D341Med (cell line): ENCODE results near the gene B9D1.

Experiments used
- DNase-seq: peaks from one replicate; pipeline ENCODE4 v3.0.0; 2012; ENCODE audit warnings: low spot score

Gene B9D1

GRCh38 chr17:19337712-19338023, 24.9 kb downstream of the B9D1 start:
- no peak for DNase-seq

- DNase-seq, result no peak
These were observed 25.4 kb downstream of the B9D1 start for GRCh38 chr17:19336938-19337711.

- DNase-seq, result no peak
These were observed 26.4 kb downstream of the B9D1 start for GRCh38 chr17:19335951-19336631.

GRCh38 chr17:19334331-19334730, 28.2 kb downstream of the B9D1 start:
- peak; percentile 45 for DNase-seq

- DNase-seq, result no peak
These were observed 28.7 kb downstream of the B9D1 start for GRCh38 chr17:19333736-19334290.

GRCh38 chr17:19333132-19333440, 29.4 kb downstream of the B9D1 start:
- no peak for DNase-seq

- no peak for DNase-seq
These were observed 30.0 kb downstream of the B9D1 start for GRCh38 chr17:19332371-19333131.

- DNase-seq, result no peak
These were observed 30.8 kb downstream of the B9D1 start for GRCh38 chr17:19331543-19332245.

- DNase-seq, result no peak
These were observed 31.4 kb downstream of the B9D1 start for GRCh38 chr17:19331134-19331533.

- DNase-seq, result no peak
These were observed 32.3 kb downstream of the B9D1 start for GRCh38 chr17:19330271-19330670.

- no peak for DNase-seq
These were observed 32.7 kb downstream of the B9D1 start for GRCh38 chr17:19329839-19330238.

GRCh38 chr17:19329136-19329535, 33.4 kb downstream of the B9D1 start:
- DNase-seq, result no peak

GRCh38 chr17:19328441-19329061, 34.0 kb downstream of the B9D1 start:
- no peak for DNase-seq

GRCh38 chr17:19327031-19327783, 35.3 kb downstream of the B9D1 start:
- no peak for DNase-seq

- DNase-seq, result no peak
These were observed 37.0 kb downstream of the B9D1 start for GRCh38 chr17:19325542-19325941.

GRCh38 chr17:19322861-19323260, 39.7 kb downstream of the B9D1 start:
- DNase-seq, result no peak

GRCh38 chr17:19322129-19322505, 40.4 kb downstream of the B9D1 start:
- no peak for DNase-seq

GRCh38 chr17:19321481-19322128, 40.9 kb downstream of the B9D1 start:
- no peak for DNase-seq

GRCh38 chr17:19320876-19321275, 41.6 kb downstream of the B9D1 start:
- DNase-seq, result no peak

GRCh38 chr17:19319771-19320505, 42.6 kb downstream of the B9D1 start:
- no peak for DNase-seq
